Skeletal muscle satellite cell (primary cell): Measurements from ENCODE around the gene SUN5.
"Not testable (repeated sequence)": the region's sequence is repeated elsewhere in the genome, so short reads cannot be mapped to it uniquely, and the experiment has no call there.

Experiments
- H3K27me3 ChIP-seq: 2 replicates; pipeline ENCODE4 v1.7.0; 2013; ENCODE audit warnings: low read length; ENCODE audit not compliant: control insufficient read depth, insufficient read depth
- H3K36me3 ChIP-seq: 2 replicates; pipeline ENCODE4 v1.7.0; 2013; ENCODE audit warnings: mild to moderate bottlenecking, control low read depth, low read length; ENCODE audit not compliant: insufficient read depth
- H3K4me1 ChIP-seq: 2 replicates; pipeline ENCODE4 v1.7.0; 2013; ENCODE audit warnings: low read length; ENCODE audit not compliant: control insufficient read depth, insufficient read depth
- H3K4me2 ChIP-seq: 2 replicates; pipeline ENCODE4 v1.7.0; 2013; ENCODE audit warnings: mild to moderate bottlenecking, low read length
- H3K4me3 ChIP-seq: 2 replicates; pipeline ENCODE4 v1.7.0; 2013; ENCODE audit warnings: low read length
- H3K9ac ChIP-seq: 2 replicates; pipeline ENCODE4 v1.7.0; 2013; ENCODE audit warnings: mild to moderate bottlenecking, low read depth, low read length, moderate library complexity
- H3K9me3 ChIP-seq: replicated peaks from 2 replicates; pipeline ENCODE4 v1.7.0; 2013; ENCODE audit warnings: mild to moderate bottlenecking, control low read depth, low read length

Gene SUN5

GRCh38 chr20:32968478-32969241 lies 35.6 kb downstream of the SUN5 start:
- no peaks in the 10 kb centered on the region for H3K36me3 ChIP-seq
- peaks cover 22% of the 10 kb centered on the region for H3K27me3 ChIP-seq
- H3K9ac ChIP-seq, result no peak overlapping the region
- no peaks in the 10 kb centered on the region for H3K4me1 ChIP-seq
- no peaks in the 10 kb centered on the region for H3K9me3 ChIP-seq
- H3K4me3 ChIP-seq, result no peak overlapping the region
- H3K4me2 ChIP-seq, result no peak overlapping the region

GRCh38 chr20:32967961-32968457 lies 36.2 kb downstream of the SUN5 start:
- H3K9ac ChIP-seq, result no peak overlapping the region
- H3K4me2 ChIP-seq, result no peak overlapping the region
- no peaks in the 10 kb centered on the region for H3K9me3 ChIP-seq
- H3K4me1 ChIP-seq, result no peaks in the 10 kb centered on the region
- H3K4me3 ChIP-seq, result no peak overlapping the region
- no peaks in the 10 kb centered on the region for H3K36me3 ChIP-seq
- peaks cover 28% of the 10 kb centered on the region for H3K27me3 ChIP-seq

GRCh38 chr20:32966881-32967781 lies 37.1 kb downstream of the SUN5 start:
- Histone ChIP-seq H3K9ac (no peak overlapping the region), H3K27me3 (peaks cover 31% of the 10 kb centered on the region), H3K36me3 (no peaks in the 10 kb centered on the region), H3K9me3 (no peaks in the 10 kb centered on the region), H3K4me1 (no peaks in the 10 kb centered on the region), H3K4me2 (no peak overlapping the region), H3K4me3 (no peak overlapping the region)

GRCh38 chr20:32966382-32966781 lies 37.9 kb downstream of the SUN5 start:
- H3K4me1 ChIP-seq, result no peaks in the 10 kb centered on the region
- H3K4me3 ChIP-seq, result no peak overlapping the region

GRCh38 chr20:32965581-32966373 lies 38.5 kb downstream of the SUN5 start:
- H3K4me3 ChIP-seq, result no peak overlapping the region
- H3K36me3 ChIP-seq, result no peaks in the 10 kb centered on the region
- no peaks in the 10 kb centered on the region for H3K9me3 ChIP-seq
- no peak overlapping the region for H3K9ac ChIP-seq
- no peaks in the 10 kb centered on the region for H3K4me1 ChIP-seq
- H3K27me3 ChIP-seq, result peaks cover 31% of the 10 kb centered on the region
- no peak overlapping the region for H3K4me2 ChIP-seq

More at GRCh38 chr20:32966382-32966781, 37.9 kb downstream of the SUN5 start:
- Histone ChIP-seq H3K4me2 (no peak overlapping the region), H3K9me3 (no peaks in the 10 kb centered on the region), H3K9ac (no peak overlapping the region), H3K27me3 (peaks cover 31% of the 10 kb centered on the region), H3K36me3 (no peaks in the 10 kb centered on the region)

GRCh38 chr20:32965115-32965514 lies 39.1 kb downstream of the SUN5 start:
- Histone ChIP-seq H3K9me3 (no peaks in the 10 kb centered on the region), H3K4me1 (no peaks in the 10 kb centered on the region), H3K4me2 (no peak overlapping the region), H3K4me3 (no peak overlapping the region), H3K36me3 (no peaks in the 10 kb centered on the region), H3K9ac (no peak overlapping the region), H3K27me3 (peaks cover 31% of the 10 kb centered on the region)

GRCh38 chr20:32964575-32964974 lies 39.7 kb downstream of the SUN5 start:
- H3K4me1 ChIP-seq, result no peaks in the 10 kb centered on the region
- H3K9me3 ChIP-seq, result no peaks in the 10 kb centered on the region
- H3K4me2 ChIP-seq, result no peak overlapping the region
- H3K4me3 ChIP-seq, result no peak overlapping the region
- no peaks in the 10 kb centered on the region for H3K36me3 ChIP-seq
- H3K9ac ChIP-seq, result no peak overlapping the region
- peaks cover 32% of the 10 kb centered on the region for H3K27me3 ChIP-seq

DNA sequence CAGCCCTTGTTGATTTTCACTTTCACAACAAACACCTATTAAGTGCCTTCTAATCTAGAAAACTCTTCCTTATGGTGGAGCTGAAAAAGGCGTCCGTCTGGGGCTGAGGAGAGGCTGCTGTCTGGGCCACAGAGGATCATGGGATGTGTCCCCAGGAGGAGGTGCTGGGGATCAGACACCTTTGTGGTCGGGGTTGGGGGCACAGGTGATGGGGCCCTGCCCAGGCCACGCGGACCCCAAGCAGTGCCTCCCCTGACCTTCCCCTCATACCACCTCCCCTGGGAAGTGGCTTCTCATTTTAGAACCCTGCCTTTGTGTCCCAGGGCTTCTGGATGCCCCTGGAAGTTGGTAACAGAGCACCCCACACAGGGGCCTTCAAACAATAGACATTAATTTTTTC lies 41.1 kb downstream of the SUN5 start:
- H3K36me3 ChIP-seq, result no peaks in the 10 kb centered on the region
- H3K4me3 ChIP-seq, result no peak overlapping the region
- H3K9ac ChIP-seq, result no peak overlapping the region
- H3K27me3 ChIP-seq, result peaks cover 27% of the 10 kb centered on the region
- no peaks in the 10 kb centered on the region for H3K9me3 ChIP-seq
- no peaks in the 10 kb centered on the region for H3K4me1 ChIP-seq
- no peak overlapping the region for H3K4me2 ChIP-seq

GRCh38 chr20:32962646-32963045 lies 41.6 kb downstream of the SUN5 start:
- H3K36me3 ChIP-seq, H3K9ac ChIP-seq, H3K9me3 ChIP-seq, H3K4me2 ChIP-seq, H3K4me1 ChIP-seq, H3K4me3 ChIP-seq: not testable (repeated sequence)
- H3K27me3 ChIP-seq, result peaks cover 26% of the 10 kb centered on the region

- no peak overlapping the region for H3K4me2 ChIP-seq
- peaks cover 22% of the 10 kb centered on the region for H3K27me3 ChIP-seq
- H3K36me3 ChIP-seq, result no peaks in the 10 kb centered on the region
- no peaks in the 10 kb centered on the region for H3K4me1 ChIP-seq
- H3K9ac ChIP-seq, result no peak overlapping the region
- H3K9me3 ChIP-seq, result no peaks in the 10 kb centered on the region
- H3K4me3 ChIP-seq, result no peak overlapping the region
These were observed 42.2 kb downstream of the SUN5 start for GRCh38 chr20:32962053-32962452.
